ENCODE measurements around the gene YY1.

DNA sequence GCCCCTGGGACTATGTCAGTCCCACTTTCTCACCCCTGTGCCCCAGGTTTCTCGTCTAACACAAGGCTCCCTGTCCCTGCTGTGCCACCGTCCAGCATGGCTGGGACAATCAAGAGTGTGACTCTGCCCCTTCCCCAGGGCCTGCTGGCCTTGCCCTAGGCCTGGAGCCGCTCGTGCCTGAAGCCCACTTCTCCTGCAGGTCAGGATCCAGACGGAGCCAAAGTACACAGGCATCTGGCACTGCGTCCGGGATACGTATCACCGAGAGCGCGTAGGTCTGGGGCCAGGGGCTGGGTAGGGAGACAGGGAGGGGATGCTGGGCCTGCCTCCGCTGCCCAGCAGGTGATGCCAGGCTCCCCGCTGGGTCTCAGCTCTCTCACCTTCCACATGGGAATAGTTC, 87.0 kb downstream of the YY1 start:
- TF ChIP-seq EZH2phosphoT487 (IDR thresholded peaks at IDR 0.05; ENCODE audit: insufficient read depth, low read depth) (no peak), EZH2 (IDR thresholded peaks at IDR 0.05; ENCODE audit: insufficient read depth, poor library complexity, severe bottlenecking) (no peak)

Data from GM23248 (cell line).